ENCODE results near the gene BCAP29.
"Not testable (repeated sequence)": the region's sequence is repeated elsewhere in the genome, so short reads cannot be mapped to it uniquely, and the experiment has no call there.

BCAP29 gene

DNA sequence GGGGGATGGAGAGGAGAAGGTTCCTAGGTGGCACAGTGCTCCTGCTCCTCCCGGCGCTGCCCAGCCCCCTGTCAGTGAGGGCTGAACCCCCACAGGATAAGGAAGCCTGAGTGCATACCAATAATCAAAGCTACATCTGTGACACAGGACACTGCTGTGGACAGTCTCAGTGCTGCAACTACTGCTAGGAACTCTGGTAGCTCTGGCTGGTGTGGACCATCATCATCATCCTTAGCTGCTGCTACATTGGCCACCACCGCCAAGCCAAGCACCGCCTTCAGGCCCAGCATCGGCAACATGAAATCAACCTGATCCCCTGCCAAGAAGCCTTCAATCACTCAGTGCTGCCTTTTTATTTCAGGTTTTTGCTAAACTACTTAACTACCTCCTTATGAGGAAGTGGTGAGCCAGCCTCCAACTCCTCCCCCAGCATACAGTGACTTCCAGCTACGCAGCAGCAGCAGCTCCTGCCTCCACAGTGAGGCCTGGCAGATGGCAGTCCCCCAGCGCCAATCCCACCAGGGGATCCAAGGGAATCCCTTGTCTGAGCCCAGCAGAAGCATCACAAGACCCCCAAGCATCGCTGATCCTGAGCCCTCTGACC, 48.5 kb downstream of the BCAP29 start:
- DNase-seq: no peak

GRCh38 chr7:107630342-107630741, 50.3 kb downstream of the BCAP29 start:
- no peak for DNase-seq

DNA sequence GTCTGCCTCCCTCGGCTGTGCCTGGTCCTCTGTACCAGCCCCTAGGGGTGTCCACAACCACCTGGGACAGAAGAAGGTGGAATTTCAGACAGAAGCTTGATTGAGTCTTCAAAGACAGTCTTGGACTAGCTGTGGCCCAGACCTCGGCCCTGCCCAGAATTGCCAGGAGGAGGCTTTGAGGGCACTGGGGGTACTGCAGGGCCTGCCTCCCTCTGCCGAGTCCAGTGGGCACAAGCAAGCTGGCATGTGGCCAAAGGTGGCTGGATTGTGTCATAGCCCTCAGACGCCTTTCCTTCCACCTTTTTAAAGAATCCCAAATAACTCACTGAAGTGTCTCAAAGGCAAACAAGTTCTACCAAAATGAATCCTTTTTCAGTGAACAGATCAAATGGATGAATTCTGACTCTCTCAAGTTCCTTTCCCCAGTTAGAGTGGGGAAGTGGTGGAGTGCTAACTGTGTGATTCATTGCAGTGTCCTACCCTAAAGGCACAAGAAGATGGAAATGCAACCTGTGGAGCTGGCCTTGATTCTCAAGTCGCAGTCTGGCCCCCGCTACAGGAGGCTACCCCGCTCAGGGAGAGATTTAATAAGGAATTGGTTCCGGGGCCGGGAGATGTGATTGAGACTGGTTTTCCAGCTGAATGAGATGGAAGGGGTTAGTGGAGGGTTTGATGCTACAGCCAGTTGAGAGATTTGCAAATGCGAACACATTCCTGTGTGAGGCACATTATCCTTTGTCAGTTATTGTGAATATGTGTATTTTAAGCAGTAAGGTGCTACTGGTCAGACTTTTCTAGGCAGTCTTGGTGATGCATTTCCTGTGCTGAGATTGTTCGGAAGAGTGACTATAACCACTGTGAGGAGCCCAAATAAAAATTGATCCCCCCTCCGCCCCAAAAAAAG, 51.8 kb downstream of the BCAP29 start:
- DNase-seq: no peak

DNA sequence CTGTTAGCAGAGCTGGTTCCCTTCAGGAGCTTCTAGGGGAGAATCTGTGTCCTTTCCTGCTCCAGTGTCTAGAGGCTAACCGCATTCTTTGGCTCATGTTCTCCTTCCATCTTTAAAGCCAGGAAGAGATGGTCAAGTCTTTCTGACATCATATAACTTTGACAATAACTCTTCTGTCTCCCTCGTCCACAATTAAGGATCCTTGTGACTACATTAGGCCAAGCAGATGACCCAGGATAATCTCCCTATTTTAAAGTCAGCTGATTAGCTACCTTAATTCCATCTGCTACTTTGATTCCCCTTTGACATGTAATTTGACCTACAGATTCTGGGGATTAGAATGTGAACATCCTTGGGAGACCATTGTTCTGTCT, 52.4 kb downstream of the BCAP29 start:
- no peak for DNase-seq

DNA sequence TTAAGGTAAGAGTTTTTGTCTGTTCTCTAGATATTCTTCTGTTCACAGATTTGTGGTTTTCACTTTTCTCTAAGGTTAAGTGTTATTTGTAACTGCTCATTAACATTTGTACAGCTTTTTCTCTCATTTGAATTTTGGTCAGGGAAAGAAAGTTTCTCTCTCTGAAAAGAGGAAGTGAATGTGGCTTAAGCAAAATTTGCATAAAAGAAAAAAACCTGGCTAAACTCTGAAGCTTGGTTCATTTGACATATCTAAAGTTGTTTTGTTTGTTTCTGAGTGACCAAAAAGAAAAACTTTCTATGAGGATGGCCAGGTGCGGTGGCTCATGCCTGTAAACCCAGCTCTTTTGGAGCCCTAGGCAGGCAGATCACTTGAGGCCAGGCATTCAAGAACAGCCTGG, 58.5 kb downstream of the BCAP29 start:
- DNase-seq: no peak

DNA sequence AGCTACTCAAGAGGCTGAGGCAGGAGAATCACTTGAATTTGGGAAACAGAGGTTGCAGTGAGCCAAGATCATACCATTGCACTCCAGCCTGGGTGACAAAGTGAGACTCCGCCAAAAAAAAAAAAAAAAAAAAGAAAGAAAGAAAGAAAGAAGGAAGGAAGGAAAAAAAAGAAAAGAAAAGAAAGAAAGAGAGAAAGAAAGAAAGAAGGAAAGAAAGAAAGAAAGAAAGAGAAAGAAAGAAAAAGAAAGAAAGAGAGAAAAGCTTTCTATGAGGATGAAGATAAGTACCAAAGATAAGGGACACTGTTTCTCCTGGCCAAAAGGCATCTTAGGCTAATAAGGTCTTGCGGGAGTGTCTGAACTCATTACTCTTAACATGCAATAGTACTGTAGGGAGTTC, 59.0 kb downstream of the BCAP29 start:
- not testable (repeated sequence) for DNase-seq

- DNase-seq: no peak
Observed at GRCh38 chr7:107641676-107642075, 61.6 kb downstream of the BCAP29 start.

DNA sequence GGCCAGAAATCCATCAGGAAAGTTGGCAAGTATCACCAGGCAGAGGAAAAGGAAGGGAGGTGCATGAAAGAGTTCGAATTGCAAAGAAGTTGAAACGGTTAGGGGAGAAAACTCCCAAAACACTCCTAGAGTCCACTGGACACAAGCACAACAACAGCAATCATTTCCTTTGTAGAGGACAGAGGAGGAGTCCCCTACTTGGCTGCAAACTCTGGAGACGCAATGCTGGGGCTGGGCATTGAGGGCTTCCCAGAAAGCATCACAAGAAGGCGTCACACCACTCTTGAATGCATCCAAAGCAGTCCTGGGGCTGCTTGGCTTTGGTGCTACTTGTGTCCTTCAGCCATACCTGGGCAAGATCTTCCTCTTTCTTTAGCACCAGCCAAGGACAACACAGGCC, 62.5 kb downstream of the BCAP29 start:
- DNase-seq: no peak

GRCh38 chr7:107643407-107643806, 63.4 kb downstream of the BCAP29 start:
- DNase-seq: no peak

GRCh38 chr7:107643938-107644308, 63.9 kb downstream of the BCAP29 start:
- DNase-seq: no peak

DNA sequence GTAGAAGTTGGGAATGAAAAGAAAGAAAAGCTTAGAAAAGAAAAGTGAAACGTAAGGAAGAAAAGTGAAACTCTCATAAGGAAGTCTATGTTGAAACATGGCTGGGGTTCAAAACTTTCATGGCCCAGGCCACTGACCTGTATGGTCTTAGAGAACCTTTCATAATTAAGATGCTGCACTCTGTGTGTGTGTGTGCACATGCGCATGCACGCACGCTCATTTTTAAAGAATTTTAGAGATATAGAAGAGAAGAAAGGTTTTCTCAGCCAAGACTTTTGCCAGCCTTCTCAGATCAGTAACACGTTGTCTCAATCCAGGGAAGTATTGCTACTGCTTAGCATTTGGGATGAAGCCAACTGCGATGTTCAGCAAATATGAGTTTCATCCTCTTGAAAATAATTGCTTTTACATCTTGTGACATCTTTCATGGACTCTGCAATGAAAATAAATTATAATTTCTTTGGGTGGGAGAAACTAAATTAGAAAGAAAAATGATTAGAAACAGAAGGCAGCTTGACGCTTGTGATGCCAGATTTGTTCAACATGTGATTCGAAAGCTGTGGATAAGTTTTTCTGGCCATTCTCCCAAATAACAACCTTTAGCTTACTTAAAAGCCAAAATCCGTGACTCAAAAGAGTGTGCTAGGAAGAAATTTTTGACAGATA, 64.4 kb downstream of the BCAP29 start:
- no peak for DNase-seq

GRCh38 chr7:107652642-107653041, 72.6 kb downstream of the BCAP29 start:
- no peak for DNase-seq

DNA sequence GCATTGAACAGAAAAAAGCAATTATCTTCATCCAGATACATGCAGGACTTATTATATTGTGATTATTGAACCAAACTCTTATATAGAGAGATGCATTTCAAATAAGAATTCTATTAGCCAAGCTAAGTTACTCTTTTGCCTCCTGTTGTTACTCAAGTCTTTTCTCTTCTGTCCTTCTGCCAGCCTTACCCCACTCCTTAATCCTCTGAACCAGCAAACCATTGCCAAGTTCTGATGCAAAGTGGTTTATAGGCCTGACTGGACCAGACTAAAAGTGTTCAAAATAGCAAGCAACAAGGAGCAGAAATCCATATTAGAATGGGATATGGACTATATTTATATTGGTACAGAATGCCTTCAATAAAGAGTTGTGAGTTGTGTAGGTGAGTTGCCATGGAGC, 78.4 kb downstream of the BCAP29 start:
- no peak for DNase-seq

- DNase-seq: peak; percentile 66
Observed at GRCh38 chr7:107659666-107660065, 79.6 kb downstream of the BCAP29 start.

GRCh38 chr7:107660381-107661080, 80.5 kb downstream of the BCAP29 start, which contains the start of gene SLC26A4:
Gene SLC26A4, plus strand, starts transcription at chr7:107660828. Its CDS starts 814 bp downstream, at chr7:107661642.
- DNase-seq: peak; percentile 72

DNA sequence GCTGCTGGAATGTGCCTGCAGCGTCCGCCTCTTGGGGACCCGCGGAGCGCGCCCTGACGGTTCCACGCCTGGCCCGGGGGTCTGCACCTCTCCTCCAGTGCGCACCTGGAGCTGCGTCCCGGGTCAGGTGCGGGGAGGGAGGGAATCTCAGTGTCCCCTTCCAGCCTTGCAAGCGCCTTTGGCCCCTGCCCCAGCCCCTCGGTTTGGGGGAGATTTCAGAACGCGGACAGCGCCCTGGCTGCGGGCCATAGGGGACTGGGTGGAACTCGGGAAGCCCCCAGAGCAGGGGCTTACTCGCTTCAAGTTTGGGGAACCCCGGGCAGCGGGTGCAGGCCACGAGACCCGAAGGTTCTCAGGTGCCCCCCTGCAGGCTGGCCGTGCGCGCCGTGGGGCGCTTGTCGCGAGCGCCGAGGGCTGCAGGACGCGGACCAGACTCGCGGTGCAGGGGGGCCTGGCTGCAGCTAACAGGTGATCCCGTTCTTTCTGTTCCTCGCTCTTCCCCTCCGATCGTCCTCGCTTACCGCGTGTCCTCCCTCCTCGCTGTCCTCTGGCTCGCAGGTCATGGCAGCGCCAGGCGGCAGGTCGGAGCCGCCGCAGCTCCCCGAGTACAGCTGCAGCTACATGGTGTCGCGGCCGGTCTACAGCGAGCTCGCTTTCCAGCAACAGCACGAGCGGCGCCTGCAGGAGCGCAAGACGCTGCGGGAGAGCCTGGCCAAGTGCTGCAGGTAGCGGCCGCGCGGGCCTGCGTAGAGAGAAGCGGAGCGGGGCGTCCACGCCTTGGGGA, 81.2 kb downstream of the BCAP29 start:
- DNase-seq: peak; percentile 78

GRCh38 chr7:107661865-107662379, 81.9 kb downstream of the BCAP29 start:
- DNase-seq: no peak

- DNase-seq: no peak
Observed at GRCh38 chr7:107663196-107663595, 83.2 kb downstream of the BCAP29 start.

- no peak for DNase-seq
Observed at GRCh38 chr7:107666790-107667189, 86.7 kb downstream of the BCAP29 start.

GRCh38 chr7:107667341-107667740, 87.3 kb downstream of the BCAP29 start:
- DNase-seq: no peak

GRCh38 chr7:107668296-107668695, 88.2 kb downstream of the BCAP29 start:
- no peak for DNase-seq

All from activated effector memory CD4-positive, alpha-beta T cell treated with anti-CD3 and anti-CD28 coated beads, Interleukin-2, amount 50 U/mL, for 16 hours (primary cell).